Ovary (tissue), 9 donors: ENCODE results near the gene GRIN3B. TPM values are rescaled to one million over a fixed set of nuclear protein-coding genes. Genes with fewer than 3 reads are reported as not detected.

Source experiments
- DNase-seq, 5 donors: peaks; one replicate each; pipeline ENCODE4 v3.0.0-alpha.2; 2019 to 2020
- H3K27ac ChIP-seq, 2 donors: fragments of 200-600 bp; one replicate each; pipeline versions ENCODE4 v1.5.1 to v1.8.0; 2019 to 2022
- H3K27me3 ChIP-seq: fragments of 200-600 bp; one replicate; pipeline ENCODE4 v1.8.0; 2022
- H3K36me3 ChIP-seq: fragments of 200-600 bp; sonication (generic); one replicate; pipeline ENCODE4 v1.5.1; 2019
- H3K4me1 ChIP-seq: one replicate; pipeline ENCODE4 v1.8.1; 2013; ENCODE audit warnings: mild to moderate bottlenecking, moderate library complexity; ENCODE audit not compliant: insufficient read depth
- H3K4me3 ChIP-seq: fragments of 200-600 bp; sonication (generic); one replicate; pipeline ENCODE4 v1.5.1; 2017
- H3K9me3 ChIP-seq, 2 donors: fragments of 200-600 bp in 1 of 2; sonication (generic) in 1 of 2; one replicate each; pipeline versions ENCODE4 v1.5.1 to v1.8.1; 2013 to 2019; ENCODE audit warnings: mild to moderate bottlenecking in 1 of 2, moderate library complexity in 1 of 2
- CTCF ChIP-seq, 3 donors: fragments of 450-650 bp in 2 of 3; fragments of 200-600 bp in 1 of 3; IDR thresholded peaks; one replicate each; pipeline versions ENCODE4 v1.5.1 to v1.8.0; 2016 to 2022; ENCODE audit warnings: antibody characterized with exemption in 3 of 3, mild to moderate bottlenecking in 1 of 3
- EP300 ChIP-seq: sonication (generic); formaldehyde crosslinking; IDR thresholded peaks from one replicate; pipeline ENCODE4 v1.6.1; 2017; ENCODE audit warnings: antibody characterized with exemption
- POLR2A ChIP-seq: fragments of 450-650 bp; IDR thresholded peaks from one replicate; pipeline ENCODE4 v1.6.1; 2017; ENCODE audit warnings: antibody characterized with exemption, mild to moderate bottlenecking, moderate library complexity
- WGBS, 3 donors: extraction: QIAGEN DNeasy Blood & Tissue Kit in 1 of 3; methylation state at CpG; one replicate each; pipeline versions ENCODE4 v1.1.5 to v1.1.7; 2013 to 2017; 5-methylcytosine and 5-hydroxymethylcytosine counted together
- intact Hi-C, 4 donors: fragments of 100-400 bp; cut with DNase I; formaldehyde crosslinking; loops; one replicate each; pipeline versions ENCODE4 v1.11.0 to v1.15.1; 2022 to 2023
- polyA plus RNA-seq, 2 donors: library from polyadenylated mRNA; stranded (reverse); fragments of 200-250 nt in 1 of 2; fragments of 350-450 nt in 1 of 2; fragmentation: Illumina TruSeq in 1 of 2; extraction: RNeasy Lipid Tissue Mini Kit (QIAGEN cat#74804) in 1 of 2; gene quantifications; one replicate each; pipeline ENCODE4 v1.2.3, GENCODE V29; 2013 to 2014
- total RNA-seq, 7 donors: library from RNA; depleted of rRNA in 2 of 7; stranded (reverse); fragments of >200 nt in 2 of 7; fragmentation: NEBNext Ultra II Directional in 3 of 7; extraction: Animal tissue kit (Norgen Biotek cat#: 25700) in 3 of 7; gene quantifications; one replicate each; pipeline versions ENCODE4 v1.1.0 to v1.2.4, GENCODE V29; 2016 to 2023
- donor health status: DM: no; HTN: no; CAD: no; lungs with moderate emphysema.
- donor health status: DM: no; HTN: no; CAD: no.
- donor health status: Bipolar disorder and iron deficiency.
- donor health status: DM: yes; HTN: yes; CAD: no.
- donor health status: DM: no; HTN: no; CAD: no.
- donor health status: DM: yes; HTN: yes; CAD: no.

Gene GRIN3B
- total and polyA plus RNA-seq, 9 donors: 0.07 to 7.4 (median 0.28) TPM; not detected in 3

DNA sequence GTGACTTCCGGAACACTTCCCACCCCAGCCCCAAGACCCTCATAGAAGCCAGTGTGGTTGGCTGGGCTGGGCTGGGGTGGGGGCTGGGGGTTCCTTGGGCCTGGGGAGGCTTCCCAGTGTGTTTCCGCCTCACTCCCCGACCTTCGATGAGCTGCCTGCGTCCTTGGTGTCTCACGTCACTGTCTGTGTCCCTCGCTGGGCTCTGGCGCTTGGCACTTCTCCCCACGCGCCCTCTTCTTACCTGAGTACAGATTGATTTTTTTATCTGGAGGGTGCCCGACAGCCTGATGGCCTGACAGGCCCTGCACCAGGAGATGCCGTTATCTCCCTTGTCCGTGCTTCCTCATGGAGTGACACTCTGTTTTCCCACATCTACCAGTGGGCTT lies 7.6 kb upstream of the GRIN3B start:
- H3K27ac ChIP-seq: no peak overlapping the region
- TF ChIP-seq CTCF (IDR thresholded peaks at IDR 0.05) (no peak), POLR2A (no peak), EP300 (no peak)

GRCh38 chr19:993361-993830 lies 6.8 kb upstream of the GRIN3B start:
- Histone ChIP-seq H3K36me3 (no peaks in the 10 kb centered on the region), H3K4me3 (no peak overlapping the region), H3K9me3 (no peaks in the 10 kb centered on the region), H3K27ac (no peak overlapping the region), H3K4me1 (peaks cover 2% of the 10 kb centered on the region), H3K27me3 (peaks cover 3% of the 10 kb centered on the region)
- intact Hi-C loops: loop anchor here in 1 of 4 donors (10.0 kb wide), 1 partner anchor 219 kb away; no protein-coding TSS in a partner anchor
- 85 to 90% (median 90%) methylated on average over 15 to 17 of the region's 17 CpGs for WGBS, 3 donors
- no peak for TF ChIP-seq CTCF (IDR thresholded peaks at IDR 0.05)
- no peak for TF ChIP-seq POLR2A
- no peak for TF ChIP-seq EP300
- no peak for DNase-seq

More for the DNA sequence above, 7.6 kb upstream of the GRIN3B start:
- intact Hi-C loops: loop anchor here in 1 of 4 donors (10.0 kb wide), 1 partner anchor 218 kb away; no protein-coding TSS in a partner anchor
- Histone ChIP-seq H3K27me3 (no peaks in the 10 kb centered on the region), H3K9me3 (no peaks in the 10 kb centered on the region), H3K4me3 (no peak overlapping the region), H3K4me1 (peaks cover 2% of the 10 kb centered on the region), H3K36me3 (no peaks in the 10 kb centered on the region)
- WGBS, 3 donors: 91 to 95% (median 92%) methylated on average over 13 of the region's 13 CpGs
- no peak for DNase-seq

- DNase-seq: no peak
- no peaks in the 10 kb centered on the region for H3K9me3 ChIP-seq
- TF ChIP-seq POLR2A: no peak
- no peak for TF ChIP-seq CTCF (IDR thresholded peaks at IDR 0.05)
- no peak for TF ChIP-seq EP300
- peaks cover 4% of the 10 kb centered on the region for H3K27me3 ChIP-seq
- H3K27ac ChIP-seq: no peak overlapping the region
- no peaks in the 10 kb centered on the region for H3K36me3 ChIP-seq
- WGBS, 3 donors: 83 to 86% (median 85%) methylated on average over 38 to 43 of the region's 43 CpGs
- H3K4me3 ChIP-seq: no peak overlapping the region
- peaks cover 2% of the 10 kb centered on the region for H3K4me1 ChIP-seq
- intact Hi-C loops: loop anchor here in 1 of 4 donors (10.0 kb wide), 1 partner anchor 219 kb away; no protein-coding TSS in a partner anchor
Observed at GRCh38 chr19:993831-994393, 6.3 kb upstream of the GRIN3B start.

DNA sequence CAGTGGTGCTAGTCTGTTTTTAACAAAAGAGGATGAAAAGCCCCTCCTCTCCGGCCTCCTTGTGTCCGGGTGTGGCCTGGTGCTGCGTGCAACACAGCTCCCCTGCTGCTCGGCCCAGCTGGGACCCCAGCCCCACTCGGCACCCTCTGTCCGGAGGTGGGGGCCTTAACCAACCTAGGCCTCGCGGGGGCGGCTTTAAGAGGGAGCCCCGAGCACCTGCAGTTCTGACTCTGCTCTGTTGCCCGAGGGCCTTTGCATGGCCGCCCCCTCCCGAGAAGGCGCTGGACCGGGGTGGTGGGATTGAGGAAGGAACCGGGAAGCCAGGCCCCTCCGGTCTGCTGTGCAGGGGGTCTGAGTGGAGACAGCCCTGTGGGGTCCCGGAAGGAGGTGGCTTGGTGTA lies 5.7 kb upstream of the GRIN3B start:
- Histone ChIP-seq H3K4me1 (peaks cover 2% of the 10 kb centered on the region), H3K27me3 (peaks cover 10% of the 10 kb centered on the region), H3K4me3 (no peak overlapping the region), H3K9me3 (no peaks in the 10 kb centered on the region), H3K27ac (no peak overlapping the region), H3K36me3 (no peaks in the 10 kb centered on the region)
- TF ChIP-seq CTCF (IDR thresholded peaks at IDR 0.05) (no peak), POLR2A (no peak), EP300 (no peak)
- no peak for DNase-seq
- 90 to 91% (median 91%) methylated on average over 18 of the region's 18 CpGs for WGBS, 3 donors
- intact Hi-C loops: loop anchor here in 1 of 4 donors (10.0 kb wide), 1 partner anchor 220 kb away; no protein-coding TSS in a partner anchor
